ENCODE results near the gene CLPTM1L.
"Not testable (repeated sequence)": the region's sequence is repeated elsewhere in the genome, so short reads cannot be mapped to it uniquely, and the experiment has no call there.

The CLPTM1L gene

GRCh38 chr5:1292139-1292538 is 52.8 kb downstream of the CLPTM1L start:
- no peak for DNase-seq (ENCODE audit: low read depth)

- DNase-seq (ENCODE audit: low read depth) = no peak
Measured at GRCh38 chr5:1291611-1292080, 53.3 kb downstream of the CLPTM1L start.

GRCh38 chr5:1290956-1291355 is 53.9 kb downstream of the CLPTM1L start:
- DNase-seq (ENCODE audit: low read depth) = not testable (repeated sequence)

- DNase-seq (ENCODE audit: low read depth) = not testable (repeated sequence)
Measured at GRCh38 chr5:1289559-1289958, 55.3 kb downstream of the CLPTM1L start.

- DNase-seq (ENCODE audit: low read depth) = no peak
Measured at GRCh38 chr5:1288439-1289335, 56.2 kb downstream of the CLPTM1L start.

- no peak for DNase-seq (ENCODE audit: low read depth)
Measured at GRCh38 chr5:1285883-1286291, 59.0 kb downstream of the CLPTM1L start.

- no peak for DNase-seq (ENCODE audit: low read depth)
Measured at GRCh38 chr5:1285141-1285540, 59.8 kb downstream of the CLPTM1L start.

GRCh38 chr5:1284336-1284970 is 60.4 kb downstream of the CLPTM1L start:
- not testable (repeated sequence) for DNase-seq (ENCODE audit: low read depth)

GRCh38 chr5:1283729-1284041 is 61.2 kb downstream of the CLPTM1L start:
- not testable (repeated sequence) for DNase-seq (ENCODE audit: low read depth)

GRCh38 chr5:1282993-1283728 is 61.7 kb downstream of the CLPTM1L start:
- not testable (repeated sequence) for DNase-seq (ENCODE audit: low read depth)

- DNase-seq (ENCODE audit: low read depth) = no peak
Measured at GRCh38 chr5:1282131-1282992, 62.5 kb downstream of the CLPTM1L start.

- DNase-seq (ENCODE audit: low read depth) = no peak
Measured at GRCh38 chr5:1281038-1281882, 63.6 kb downstream of the CLPTM1L start.

GRCh38 chr5:1280177-1281037 is 64.5 kb downstream of the CLPTM1L start:
- DNase-seq (ENCODE audit: low read depth) = no peak

- DNase-seq (ENCODE audit: low read depth) = no peak
Measured at GRCh38 chr5:1279443-1280151, 65.3 kb downstream of the CLPTM1L start.

- no peak for DNase-seq (ENCODE audit: low read depth)
Measured at GRCh38 chr5:1278656-1279442, 66.0 kb downstream of the CLPTM1L start.

GRCh38 chr5:1278216-1278615 is 66.7 kb downstream of the CLPTM1L start:
- DNase-seq (ENCODE audit: low read depth) = no peak

GRCh38 chr5:1277781-1278180 is 67.1 kb downstream of the CLPTM1L start:
- DNase-seq (ENCODE audit: low read depth) = no peak

GRCh38 chr5:1277331-1277730 is 67.6 kb downstream of the CLPTM1L start:
- DNase-seq (ENCODE audit: low read depth) = no peak
